Amniotic stem cell (primary cell): ENCODE measurements around the gene REEP6.
"Not testable (repeated sequence)": the region's sequence is repeated elsewhere in the genome, so short reads cannot be mapped to it uniquely, and the experiment has no call there.

Experiments used
- DNase-seq: peaks from one replicate; lab custom pipeline; 2025; lab: John Stamatoyannopoulos, UW

REEP6 gene

GRCh38 chr19:1472231-1473084 lies 18.5 kb upstream of the REEP6 start:
- DNase-seq: no peak

- DNase-seq: no peak
Measured at GRCh38 chr19:1473085-1473851, 17.7 kb upstream of the REEP6 start.

DNA sequence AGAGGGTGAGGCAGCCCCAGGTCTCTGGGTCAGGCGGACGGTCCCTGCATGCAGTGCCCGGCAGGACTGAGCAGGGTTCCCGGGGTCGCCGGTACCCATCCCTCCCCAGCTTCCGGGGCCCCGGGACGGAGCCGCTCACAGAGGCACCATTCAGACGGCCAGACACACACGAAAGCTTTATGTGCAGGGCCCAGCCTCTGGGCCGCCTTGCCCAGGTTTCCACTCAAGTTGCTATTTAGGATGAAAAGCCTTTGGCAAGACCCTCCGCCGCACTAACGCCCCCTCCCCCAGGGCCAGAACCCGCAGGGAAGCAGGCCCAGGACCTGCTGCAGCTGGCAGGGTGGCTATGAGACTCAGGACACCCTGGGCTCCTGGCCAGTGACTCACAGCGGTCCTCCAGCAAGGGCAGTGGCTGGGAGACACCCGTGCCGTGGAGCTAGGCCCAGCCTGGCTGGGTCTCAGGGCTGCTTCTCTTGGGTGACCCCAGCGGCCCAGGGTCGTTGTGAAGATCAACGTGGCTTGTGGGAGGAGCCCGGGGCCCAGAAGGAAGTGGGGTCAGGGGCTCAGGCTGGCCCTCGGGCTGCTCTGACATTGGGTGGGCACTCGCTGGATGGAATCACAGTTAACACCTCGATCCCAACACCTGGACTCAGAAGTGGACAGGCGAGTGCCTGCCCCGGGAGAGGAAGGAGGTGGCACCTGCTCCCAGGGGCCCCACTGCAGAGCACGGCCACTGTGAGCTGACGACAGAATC lies 16.8 kb upstream of the REEP6 start:
- DNase-seq: no peak

DNA sequence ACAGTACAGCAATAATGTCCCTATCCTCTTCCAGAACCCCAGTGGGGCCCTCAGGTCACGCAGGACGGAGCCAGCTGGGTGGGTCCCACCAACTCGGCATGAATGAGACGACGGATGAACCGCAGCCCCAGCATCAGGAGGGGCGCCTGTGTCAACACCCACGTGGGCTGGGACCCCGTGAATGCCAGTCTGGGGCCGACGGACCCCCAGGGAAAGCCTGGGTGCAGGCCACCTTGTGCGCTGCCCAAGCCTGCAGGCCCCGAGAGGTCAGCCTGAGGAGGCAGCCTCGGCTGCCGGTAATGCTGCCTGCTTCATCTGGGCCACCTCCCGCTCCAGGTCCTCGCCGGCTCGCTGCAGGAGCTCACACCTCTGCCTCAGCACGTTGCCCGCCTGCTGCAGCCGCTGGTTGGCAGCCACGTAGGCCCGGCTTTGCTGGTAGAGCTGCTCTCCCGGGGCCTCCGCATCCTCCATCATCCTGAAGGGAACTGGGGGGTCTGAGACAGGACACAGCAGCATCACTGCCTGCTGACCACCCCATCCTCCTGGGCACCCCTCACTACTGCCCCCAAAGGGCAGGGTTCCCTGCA lies 16.1 kb upstream of the REEP6 start:
- DNase-seq: no peak

- no peak for DNase-seq
Measured at GRCh38 chr19:1475751-1476437, 15.1 kb upstream of the REEP6 start.

- not testable (repeated sequence) for DNase-seq
Measured at GRCh38 chr19:1477056-1477455, 13.9 kb upstream of the REEP6 start.

GRCh38 chr19:1478934-1479707 lies 11.9 kb upstream of the REEP6 start, which contains the start of gene C19orf25:
TSS of gene C19orf25 (minus strand) at chr19:1479215. CDS start at chr19:1478903, 312 bp downstream.
- DNase-seq: peak; percentile 80

GRCh38 chr19:1481224-1481892 lies 9.6 kb upstream of the REEP6 start:
- DNase-seq: no peak

DNA sequence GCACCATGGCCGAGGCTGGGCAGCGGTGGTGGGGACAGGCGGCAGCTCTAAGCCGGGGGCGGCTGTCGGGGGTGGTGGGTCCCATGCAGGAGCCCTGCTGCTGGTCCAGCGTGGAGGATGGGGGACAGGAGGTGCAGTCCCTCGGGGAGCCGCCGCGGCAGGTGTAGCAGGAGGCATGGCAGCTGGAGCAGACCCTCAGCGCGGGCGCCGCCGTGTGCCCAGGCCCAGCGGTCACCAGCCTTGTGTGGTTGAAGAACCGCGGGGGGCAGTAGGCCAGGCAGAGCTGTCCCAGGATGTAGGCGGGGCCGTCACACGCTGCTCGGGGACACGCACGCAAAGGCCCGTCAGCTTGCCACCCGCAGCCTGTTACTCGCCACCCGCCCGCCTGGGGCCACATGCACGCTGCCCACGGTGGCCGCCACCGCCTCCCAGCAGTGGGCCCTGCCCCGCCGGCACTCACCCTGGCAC lies 9.1 kb upstream of the REEP6 start:
- no peak for DNase-seq

DNA sequence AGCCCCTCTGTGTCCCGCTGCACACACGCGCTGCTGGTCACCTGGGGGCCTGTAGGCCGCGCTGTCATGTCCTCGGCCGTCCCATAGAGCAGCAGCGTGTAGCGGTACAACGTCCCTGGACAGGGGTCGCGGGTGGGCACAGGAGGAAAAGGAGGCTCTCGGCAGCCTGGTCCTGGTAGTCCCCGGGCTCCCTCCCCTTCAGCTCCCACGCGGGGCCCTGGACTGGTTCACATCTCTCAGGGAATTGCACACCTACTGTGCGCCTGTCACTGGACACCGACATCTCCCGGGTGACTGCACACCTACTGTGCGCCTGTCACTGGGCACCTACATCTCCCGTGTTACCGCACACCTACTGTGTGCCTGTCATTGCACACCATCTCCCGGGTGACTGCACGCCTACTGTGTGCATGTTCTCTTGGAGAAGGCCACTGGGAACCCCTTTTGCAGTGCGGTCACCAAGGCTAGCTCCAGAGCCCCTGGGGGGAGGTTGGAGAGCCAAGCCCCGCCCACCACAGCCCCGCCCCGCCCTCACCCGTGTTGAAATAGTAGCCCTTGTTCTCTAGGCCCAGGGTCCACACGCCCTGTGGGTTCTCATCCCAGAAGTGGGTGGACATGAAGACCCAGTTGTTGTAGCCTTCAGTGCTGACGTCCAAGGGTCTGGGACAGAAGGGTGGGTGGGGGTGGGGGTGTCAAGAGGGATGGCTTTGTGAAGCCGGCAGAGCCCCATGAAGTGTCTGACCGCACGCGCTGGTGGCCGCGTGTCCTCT lies 8.4 kb upstream of the REEP6 start:
- DNase-seq: no peak

DNA sequence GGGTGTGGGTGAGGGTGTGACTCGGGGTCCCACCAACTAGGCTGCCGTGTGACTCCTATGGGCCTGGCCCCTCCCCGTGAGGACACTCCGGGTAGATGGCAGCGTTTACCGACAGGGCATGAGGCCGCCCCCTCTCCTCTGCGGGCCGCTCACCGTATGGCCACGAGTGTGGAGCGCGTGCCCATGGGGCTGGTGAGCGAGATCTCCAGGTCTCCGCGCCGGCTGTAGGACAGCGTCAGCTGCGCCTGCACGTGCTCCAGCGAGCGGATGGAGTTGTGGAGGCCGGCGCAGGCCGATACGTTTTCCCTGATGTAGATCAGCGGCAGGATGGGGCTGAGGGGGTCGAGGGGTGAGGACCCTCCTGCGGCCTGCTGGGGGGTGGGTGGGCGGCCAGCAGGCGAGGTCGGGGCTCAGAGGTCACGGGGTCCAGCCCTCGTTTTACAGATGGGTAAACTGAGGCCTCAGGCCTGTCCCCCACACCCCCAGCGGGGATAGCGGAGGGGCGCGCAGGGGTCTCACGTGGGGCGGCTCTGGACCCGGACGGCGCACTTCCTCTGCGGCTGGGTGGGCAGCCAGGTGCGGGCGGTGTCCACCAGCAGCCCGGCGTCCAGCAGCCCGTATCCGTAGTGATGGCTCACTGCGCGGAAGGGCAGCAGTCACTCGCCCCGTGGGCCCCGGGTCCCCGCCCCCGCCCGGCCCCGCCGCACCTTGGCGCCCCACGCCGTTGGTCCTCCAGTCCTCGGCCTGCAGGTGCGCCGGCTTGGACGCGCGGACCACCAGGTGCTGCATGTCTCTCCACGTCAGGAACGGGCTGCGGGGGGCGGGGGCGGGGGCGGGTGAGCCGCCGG lies 7.6 kb upstream of the REEP6 start:
- DNase-seq: no peak

DNA sequence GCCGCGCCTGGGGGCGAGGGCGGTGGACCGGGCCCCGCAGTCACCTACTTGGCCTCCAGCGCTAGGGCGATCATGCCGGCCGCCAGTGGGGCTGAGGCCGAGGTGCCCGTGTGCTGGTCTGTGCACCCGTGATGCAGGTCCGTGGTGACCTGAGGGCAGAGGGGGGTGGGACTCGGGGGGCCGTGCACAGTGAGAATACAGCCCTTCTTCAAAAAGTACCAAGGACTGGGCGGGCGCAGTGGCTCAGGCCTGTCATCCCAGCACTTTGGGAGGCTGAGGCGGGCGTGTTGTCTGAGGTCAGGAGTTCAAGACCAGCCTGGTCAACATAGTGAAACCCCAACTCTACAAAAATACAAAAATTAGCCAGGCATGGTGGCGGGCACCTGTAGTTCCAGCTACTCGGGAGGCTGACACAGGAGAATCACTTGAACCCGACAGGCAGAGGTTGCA lies 7.0 kb upstream of the REEP6 start:
- DNase-seq: no peak

DNA sequence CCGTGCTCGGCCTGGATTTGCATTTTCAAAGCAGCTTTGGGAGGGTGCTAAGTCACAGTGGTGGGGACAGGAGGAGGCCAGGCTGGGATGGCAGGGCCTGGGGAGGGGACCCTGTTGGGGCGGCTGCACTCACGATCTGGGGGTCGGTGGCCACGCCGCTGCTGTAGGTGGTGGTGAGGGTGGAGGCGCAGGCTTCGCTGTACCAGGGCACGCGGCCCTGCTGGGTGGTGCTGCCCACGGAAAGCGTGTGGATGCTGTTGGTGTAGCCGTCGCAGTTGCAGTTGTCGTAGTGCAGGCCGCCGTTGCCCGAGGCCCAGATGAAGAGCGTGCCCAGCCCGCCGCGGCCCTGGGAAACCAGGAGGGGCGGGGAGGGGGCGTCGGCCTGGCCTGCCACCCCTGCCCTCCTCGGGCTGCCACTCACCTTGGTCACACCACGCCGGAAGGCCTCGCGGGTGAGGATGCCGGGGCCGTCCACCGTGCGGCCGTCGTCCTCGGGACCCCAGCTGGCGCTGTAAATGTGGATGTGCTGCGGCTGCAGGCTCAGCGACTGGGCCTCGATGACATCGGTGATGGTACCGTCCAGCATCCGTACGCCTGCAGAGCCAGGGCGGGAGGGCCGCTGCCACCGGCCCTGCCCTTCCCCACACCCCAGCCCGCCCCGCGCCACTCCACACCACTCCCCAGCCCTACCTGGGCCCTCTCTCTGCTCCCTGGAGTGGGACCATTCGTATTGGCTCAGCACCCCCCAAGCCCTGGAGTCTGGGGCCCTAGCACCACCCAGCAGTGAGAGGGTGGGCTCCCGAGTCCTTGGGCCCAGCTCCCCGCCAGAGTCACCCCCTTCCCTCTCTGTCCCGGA lies 4.0 kb upstream of the REEP6 start:
- DNase-seq: no peak

GRCh38 chr19:1487576-1488281 lies 3.3 kb upstream of the REEP6 start:
- DNase-seq: no peak

GRCh38 chr19:1488282-1488601 lies 2.7 kb upstream of the REEP6 start:
- no peak for DNase-seq

GRCh38 chr19:1489463-1490310 lies 1.3 kb upstream of the REEP6 start:
- DNase-seq: no peak
